ENCODE measurements around the gene TMPRSS7.

TMPRSS7 gene

GRCh38 chr3:112126511-112126911 lies 92.0 kb downstream of the TMPRSS7 start:
- in situ Hi-C loops (cut with HindIII; ENCODE audit: low sequenced_read_pairs): loop anchor here (25.0 kb wide), 1 partner anchor 386 kb away; no protein-coding TSS in a partner anchor

GRCh38 chr3:112127522-112128494 lies 93.3 kb downstream of the TMPRSS7 start:
- in situ Hi-C loops (cut with HindIII; ENCODE audit: low sequenced_read_pairs): loop anchor here (25.0 kb wide), 1 partner anchor 384 kb away; no protein-coding TSS in a partner anchor

- in situ Hi-C loops (cut with HindIII; ENCODE audit: low sequenced_read_pairs): loop anchor here (25.0 kb wide), 1 partner anchor 383 kb away; no protein-coding TSS in a partner anchor
These were observed 94.5 kb downstream of the TMPRSS7 start for GRCh38 chr3:112128843-112129727.

GRCh38 chr3:112129925-112130637 lies 95.5 kb downstream of the TMPRSS7 start:
- in situ Hi-C loops (cut with HindIII; ENCODE audit: low sequenced_read_pairs): loop anchor here (25.0 kb wide), 1 partner anchor 382 kb away; no protein-coding TSS in a partner anchor

- in situ Hi-C loops (cut with HindIII; ENCODE audit: low sequenced_read_pairs): loop anchor here (25.0 kb wide), 1 partner anchor 382 kb away; no protein-coding TSS in a partner anchor
These were observed 96.1 kb downstream of the TMPRSS7 start for GRCh38 chr3:112130638-112130993.
